Stimulated activated CD8-positive, alpha-beta memory T cell treated with anti-CD3 and anti-CD28 coated beads, Interleukin-12 subunit alpha, Interleukin-12 subunit beta, amount 100 ng/mL, for 24 hours (primary cell): Measurements from ENCODE around the gene DYNLRB1.
A peak's percentile ranks its signal among the peaks of the same experiment; 100 is the strongest.

Experiments
- DNase-seq: peaks from one replicate; pipeline ENCODE4 v3.0.0-alpha.2; 2020; ENCODE audit errors: extremely low read depth

Gene DYNLRB1

GRCh38 chr20:34558320-34559218 lies 42.3 kb downstream of the DYNLRB1 start, which contains the start of gene MAP1LC3A:
TSS of gene MAP1LC3A (plus strand) at chr20:34558718. CDS start at chr20:34558869, 151 bp downstream.
- peak; percentile 82 for DNase-seq

DNA sequence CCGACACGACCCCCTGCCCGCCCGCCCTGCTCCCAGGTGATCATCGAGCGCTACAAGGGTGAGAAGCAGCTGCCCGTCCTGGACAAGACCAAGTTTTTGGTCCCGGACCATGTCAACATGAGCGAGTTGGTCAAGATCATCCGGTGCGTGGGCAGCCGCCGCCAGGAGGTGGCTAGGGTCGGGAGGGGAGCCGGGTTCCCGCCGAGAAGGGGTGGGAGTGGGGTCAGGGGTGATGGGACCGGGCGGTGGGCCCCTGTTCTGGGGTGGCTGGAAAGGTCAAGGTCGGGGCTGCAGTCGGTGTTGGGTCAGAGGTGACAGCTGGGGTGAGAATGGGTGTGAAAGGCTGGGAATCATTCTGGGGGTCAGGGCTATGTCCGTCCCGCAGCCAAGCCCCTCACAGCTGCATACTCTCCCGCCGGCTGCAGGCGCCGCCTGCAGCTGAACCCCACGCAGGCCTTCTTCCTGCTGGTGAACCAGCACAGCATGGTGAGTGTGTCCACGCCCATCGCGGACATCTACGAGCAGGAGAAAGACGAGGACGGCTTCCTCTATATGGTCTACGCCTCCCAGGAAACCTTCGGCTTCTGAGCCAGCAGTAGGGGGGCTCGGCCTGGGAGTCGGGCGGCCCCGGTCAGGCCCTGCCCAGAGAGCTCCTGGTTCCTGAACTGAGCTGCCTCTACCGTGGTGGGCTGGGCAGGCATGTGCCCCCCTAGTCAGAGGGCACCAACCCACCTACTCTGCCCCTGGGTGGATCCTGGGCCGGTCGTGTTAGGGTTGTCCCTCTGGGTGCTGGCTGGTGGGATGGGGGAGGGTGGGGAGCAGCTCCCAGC lies 43.3 kb downstream of the DYNLRB1 start:
- no peak for DNase-seq

DNA sequence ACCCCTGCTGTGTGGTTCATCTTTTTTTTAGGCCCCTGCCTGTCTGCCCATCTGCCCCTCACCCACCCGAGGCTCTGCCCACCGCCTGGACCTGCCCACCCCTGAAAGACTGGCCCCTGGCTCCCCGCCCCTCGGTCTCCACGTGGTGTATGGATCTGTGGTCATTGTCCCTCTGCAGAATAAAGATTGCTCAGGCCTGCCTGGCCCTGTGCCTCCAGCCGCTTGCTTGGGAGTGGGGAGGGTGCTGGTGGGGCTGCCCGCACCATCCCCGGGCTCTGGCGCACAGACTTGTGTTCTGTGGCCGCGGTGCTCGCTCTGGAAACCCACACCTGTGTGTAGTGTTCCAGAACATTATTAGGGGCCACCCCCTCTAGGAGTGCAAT lies 43.9 kb downstream of the DYNLRB1 start:
- no peak for DNase-seq

GRCh38 chr20:34560614-34561013 lies 44.4 kb downstream of the DYNLRB1 start:
- DNase-seq: no peak

- no peak for DNase-seq
Observed at GRCh38 chr20:34561661-34562060, 45.4 kb downstream of the DYNLRB1 start.

- DNase-seq: no peak
Observed at GRCh38 chr20:34562641-34563040, 46.4 kb downstream of the DYNLRB1 start.

- no peak for DNase-seq
Observed at GRCh38 chr20:34564833-34565232, 48.6 kb downstream of the DYNLRB1 start.

GRCh38 chr20:34566978-34567891 lies 51.0 kb downstream of the DYNLRB1 start:
- DNase-seq: no peak

DNA sequence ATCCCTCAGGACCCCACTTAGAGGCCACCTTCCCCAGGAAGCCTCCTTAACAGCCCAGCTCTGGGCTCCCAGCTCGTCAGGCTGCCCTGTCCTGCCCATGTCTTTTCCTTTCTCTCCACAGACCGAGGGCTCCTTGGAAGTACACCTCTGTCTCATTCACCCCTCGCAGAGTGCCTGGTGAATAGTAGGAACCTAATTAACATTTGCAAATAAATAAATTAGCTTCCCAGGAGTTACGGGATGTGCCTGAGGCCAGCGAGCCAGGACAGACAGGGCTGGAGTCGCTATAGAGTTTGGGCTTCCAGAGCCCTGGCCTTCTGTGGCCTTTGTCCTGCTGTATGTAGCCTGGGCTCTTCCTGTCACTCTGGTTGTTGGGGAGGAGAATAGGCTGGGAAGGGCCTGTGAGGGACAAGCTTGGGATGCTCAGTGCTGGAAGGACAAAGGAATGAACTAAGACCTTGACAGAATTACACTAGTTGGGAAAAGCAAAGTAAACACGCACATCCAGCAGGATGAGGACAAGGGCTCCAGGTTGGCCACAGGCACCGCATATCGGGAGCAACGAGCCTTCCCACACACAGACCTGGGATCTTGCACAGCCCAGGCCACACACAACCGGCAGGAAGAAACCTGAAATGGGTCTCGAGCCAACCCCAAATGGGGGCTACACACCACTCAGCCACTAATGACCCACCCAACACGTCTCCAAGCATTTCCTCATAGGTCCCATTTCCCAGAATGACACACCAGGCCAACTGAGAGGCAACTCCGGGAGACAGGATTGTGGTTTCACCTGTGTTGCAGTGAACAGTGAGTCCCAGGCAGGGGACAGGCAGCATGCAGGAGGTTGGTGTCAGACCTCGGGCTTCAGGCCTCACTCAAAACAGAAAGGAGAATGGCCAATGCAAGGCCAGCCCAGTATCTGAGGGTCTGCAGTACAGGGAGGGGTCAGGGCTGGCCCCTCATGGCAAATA lies 52.0 kb downstream of the DYNLRB1 start:
- no peak for DNase-seq

GRCh38 chr20:34569598-34569997 lies 53.4 kb downstream of the DYNLRB1 start:
- no peak for DNase-seq

DNA sequence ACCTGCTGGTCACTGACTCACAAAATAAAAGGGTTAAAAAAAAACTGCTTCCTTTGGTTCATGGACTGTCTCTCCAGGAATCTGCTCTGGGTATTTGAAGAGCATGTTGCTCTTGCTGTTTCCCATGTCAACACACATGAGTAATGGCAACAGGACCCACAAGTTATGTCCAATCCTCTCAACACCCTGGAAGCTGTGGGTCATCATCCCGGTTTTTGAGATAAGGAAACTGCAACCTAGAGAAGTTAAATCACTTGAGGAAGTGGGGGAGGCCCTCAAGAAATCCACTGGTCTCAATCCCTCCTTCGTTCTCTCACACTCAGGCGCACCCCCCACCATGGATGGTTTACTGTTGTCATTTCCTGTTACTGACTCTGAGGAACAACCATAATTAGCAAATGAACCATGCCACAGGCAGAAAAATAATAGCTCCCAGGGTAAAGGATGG lies 54.7 kb downstream of the DYNLRB1 start:
- no peak for DNase-seq

GRCh38 chr20:34571753-34572152 lies 55.5 kb downstream of the DYNLRB1 start:
- DNase-seq: no peak

DNA sequence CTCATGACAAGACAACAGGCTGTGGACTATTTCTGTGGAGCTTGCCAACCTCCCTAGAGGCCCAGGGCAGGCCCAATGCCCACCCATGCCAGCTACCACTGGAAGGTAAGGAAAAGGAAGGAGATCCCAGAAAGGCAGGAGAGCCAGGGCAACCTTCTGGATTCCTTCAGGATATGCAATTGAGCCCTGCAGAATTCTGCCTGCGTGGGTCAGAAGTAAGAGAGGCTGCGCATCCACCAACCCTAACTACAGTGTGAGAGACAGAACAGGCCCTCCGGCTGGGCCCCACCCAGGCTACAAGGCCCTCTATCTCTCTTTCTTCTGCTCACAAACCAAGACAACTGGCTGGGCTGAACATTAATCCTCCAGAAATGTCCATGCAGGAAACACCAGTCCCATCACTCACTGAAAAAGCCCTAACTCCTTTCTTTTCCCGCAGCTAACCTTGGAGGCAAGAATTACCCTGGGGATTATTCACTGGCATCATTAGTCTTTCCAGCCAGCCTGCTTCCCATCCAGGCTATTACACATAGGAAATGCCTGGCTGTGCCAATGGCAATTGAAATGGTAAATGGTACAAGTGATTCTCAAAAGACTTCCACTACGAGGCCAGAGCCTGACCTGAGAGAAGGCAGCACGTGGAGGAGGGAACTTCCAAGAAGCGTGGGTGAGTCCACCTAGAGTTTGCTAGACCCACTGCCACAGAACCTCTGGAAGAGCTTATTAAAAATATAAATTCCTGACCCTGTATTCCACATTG lies 57.5 kb downstream of the DYNLRB1 start:
- DNase-seq: no peak

GRCh38 chr20:34574426-34574825 lies 58.2 kb downstream of the DYNLRB1 start:
- no peak for DNase-seq

DNA sequence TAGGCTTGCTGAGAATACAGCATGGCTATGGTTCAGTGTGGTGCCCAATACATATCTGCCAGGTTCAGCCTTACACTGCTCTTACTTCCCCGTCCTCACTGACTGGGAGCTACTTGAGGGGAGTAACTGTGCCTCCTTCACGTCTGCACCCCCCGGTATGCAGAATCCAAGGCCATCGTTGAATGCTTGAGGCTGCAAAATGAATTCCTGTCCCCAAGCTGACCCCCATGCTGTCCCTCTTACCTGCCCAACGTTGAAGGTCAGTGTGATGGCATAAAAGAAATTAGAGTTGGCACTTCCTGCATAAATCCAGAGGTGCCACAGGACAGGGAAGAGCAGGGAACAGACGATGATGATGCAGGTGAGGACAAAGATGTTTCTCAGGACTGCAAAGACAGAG lies 58.6 kb downstream of the DYNLRB1 start:
- no peak for DNase-seq

DNA sequence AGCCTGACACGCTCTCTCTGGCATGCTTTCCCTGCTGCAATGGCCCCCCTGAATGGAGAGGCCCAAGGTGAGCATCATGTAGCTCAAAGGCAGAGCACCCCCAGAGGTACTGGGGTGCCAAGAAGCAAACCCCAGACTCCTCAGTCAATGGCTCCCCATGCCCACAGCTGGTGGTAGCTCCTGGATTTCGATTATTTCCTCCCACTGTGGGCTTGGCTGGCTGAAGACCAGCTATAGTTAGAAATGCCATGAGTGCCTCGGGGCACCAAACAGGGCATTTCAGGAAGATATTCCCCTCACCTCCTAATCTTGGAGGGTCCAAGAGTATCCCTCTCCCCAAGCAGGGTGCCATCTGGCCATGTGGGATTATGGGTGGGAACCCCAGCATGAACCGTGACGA lies 59.0 kb downstream of the DYNLRB1 start:
- no peak for DNase-seq

DNA sequence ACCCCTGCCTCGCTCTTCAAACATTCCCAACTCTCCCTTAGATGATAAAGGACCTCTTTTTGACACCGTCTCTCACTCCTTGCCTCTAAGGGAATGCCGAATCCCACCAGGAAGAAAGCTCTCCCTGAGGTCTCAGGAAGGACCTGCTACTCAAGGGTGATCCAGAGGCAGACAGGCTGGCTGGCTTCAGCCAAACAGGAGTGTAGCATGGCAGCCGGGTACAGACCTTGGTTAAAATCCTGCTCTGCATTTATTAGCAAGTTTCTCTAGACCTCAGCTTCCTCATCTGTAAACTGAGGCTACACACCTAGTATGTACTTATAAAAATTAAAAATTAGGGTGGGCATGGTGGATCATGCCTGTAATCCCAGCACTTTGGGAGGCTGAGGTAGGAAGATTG lies 59.5 kb downstream of the DYNLRB1 start:
- DNase-seq: no peak

DNA sequence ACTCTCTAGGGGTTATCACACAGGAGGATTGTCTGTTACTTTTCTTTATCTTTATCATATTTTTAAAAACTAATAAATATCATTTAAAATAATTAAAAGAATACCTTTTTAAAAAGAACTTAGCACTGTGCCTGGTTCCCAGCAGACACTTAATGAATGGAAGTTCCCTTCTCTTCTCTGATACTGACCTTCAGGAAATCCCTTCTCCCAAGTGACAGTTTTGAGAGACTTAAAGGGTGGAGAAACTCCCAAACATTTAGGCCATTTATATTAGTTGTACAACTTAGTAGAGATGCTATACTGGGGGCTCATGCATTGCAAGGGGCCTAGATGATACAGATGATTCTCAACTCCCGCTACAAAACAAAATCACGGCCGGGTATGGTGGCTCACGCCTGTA lies 60.8 kb downstream of the DYNLRB1 start:
- DNase-seq: no peak

DNA sequence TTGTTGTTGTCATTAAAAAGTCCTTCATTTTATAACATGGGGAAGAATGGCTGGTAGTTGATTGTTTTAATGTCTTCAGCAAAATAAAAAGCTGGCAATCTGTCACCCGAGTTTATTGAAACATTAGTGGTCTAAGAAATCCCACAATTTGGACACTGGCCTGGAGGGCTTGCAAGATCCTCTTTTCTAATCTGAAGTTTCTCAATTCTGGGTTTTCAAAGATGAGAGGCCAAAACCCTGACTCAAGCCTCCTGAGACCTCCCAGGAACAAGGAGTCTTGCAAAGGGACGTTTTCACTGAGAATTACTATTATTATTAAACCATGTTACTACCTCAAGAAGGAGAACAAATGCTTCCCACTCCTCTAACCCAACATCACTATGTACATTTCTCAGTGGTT lies 61.8 kb downstream of the DYNLRB1 start:
- no peak for DNase-seq

DNA sequence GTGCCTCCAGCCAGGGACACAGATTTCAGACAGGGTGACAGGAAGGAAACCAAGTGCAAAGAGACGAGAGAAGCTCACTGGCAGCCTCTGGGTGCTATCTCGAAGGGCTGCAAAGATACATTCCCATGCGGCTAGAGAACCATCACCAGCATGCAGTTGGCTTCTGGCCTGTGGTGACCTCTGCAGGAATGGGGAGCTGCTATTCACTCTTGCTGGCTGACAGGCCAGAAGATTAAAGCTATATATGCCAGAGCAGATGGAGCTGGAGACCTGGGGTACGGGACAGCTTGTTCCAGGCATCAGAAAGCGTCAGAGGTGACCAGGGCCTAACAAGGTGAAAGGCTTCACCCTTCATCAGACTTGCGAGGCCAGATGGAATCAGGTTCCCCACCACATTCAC lies 62.3 kb downstream of the DYNLRB1 start:
- DNase-seq: no peak
